PC-9 (cell line): ENCODE results near the gene FAM209A. TPM values are rescaled to one million over a fixed set of nuclear protein-coding genes. Genes with fewer than 3 reads are reported as not detected.
A peak's percentile ranks its signal among the peaks of the same experiment; 100 is the strongest.

Experiments used
- BruUV-seq: library from RNA; stranded (reverse); fragments of 400-500 nt; replicated peaks from 2 replicates; lab custom pipeline; 2021; lab: Mats Ljungman, UMichigan
- CTCF ChIA-PET: fragments of 300-600 bp; sonication (Branson Sonifier 250); formaldehyde crosslinking; loops from one replicate; lab custom pipeline; 2022; ENCODE audit warnings: antibody characterized with exemption; lab: Charles Lee
- POLR2A ChIA-PET: fragments of 300-600 bp; sonication (Branson Sonifier 250); formaldehyde crosslinking; loops from one replicate; lab custom pipeline; 2022; ENCODE audit warnings: antibody characterized with exemption; ENCODE audit not compliant: unreplicated experiment; lab: Charles Lee
- DNase-seq, 2 experiments: peaks; one replicate each; pipeline versions ENCODE4 v3.0.0 to v3.0.0-alpha.2; 2015 to 2022; ENCODE audit warnings: mixed read lengths in 1 of 2
- H2AFZ ChIP-seq: fragments of 200-600 bp; sonication (generic); 2 replicates; pipeline ENCODE4 v1.8.1; 2017; ENCODE audit warnings: antibody characterized with exemption
- H3F3A ChIP-seq: fragments of 200-600 bp; sonication (generic); 2 replicates; pipeline ENCODE4 v1.8.1; 2017; ENCODE audit warnings: antibody characterized with exemption, mild to moderate bottlenecking, low read depth; ENCODE audit not compliant: insufficient read depth
- H3K27ac ChIP-seq: fragments of 200-600 bp; sonication (generic); 2 replicates; pipeline ENCODE4 v1.6.1; 2016; ENCODE audit warnings: mixed run types
- H3K27me3 ChIP-seq: fragments of 200-600 bp; sonication (generic); 2 replicates; pipeline ENCODE4 v1.6.1; 2016; ENCODE audit warnings: low read depth, mixed run types; ENCODE audit not compliant: insufficient read depth
- H3K36me3 ChIP-seq: fragments of 200-600 bp; sonication (generic); 2 replicates; pipeline ENCODE4 v1.6.1; 2016; ENCODE audit warnings: low read depth, mixed run types
- H3K4me1 ChIP-seq: fragments of 200-600 bp; sonication (generic); replicated peaks from 2 replicates; pipeline ENCODE4 v1.6.1; 2016; ENCODE audit warnings: mixed run types; ENCODE audit not compliant: insufficient read depth
- H3K4me2 ChIP-seq: fragments of 200-600 bp; sonication (generic); 2 replicates; pipeline ENCODE4 v1.6.1; 2017; ENCODE audit warnings: mixed run types
- H3K4me3 ChIP-seq: fragments of 200-600 bp; sonication (generic); 2 replicates; pipeline ENCODE4 v1.6.1; 2016; ENCODE audit warnings: mixed run types
- H3K79me2 ChIP-seq: fragments of 200-600 bp; sonication (generic); 2 replicates; pipeline ENCODE4 v1.6.1; 2017; ENCODE audit warnings: low read depth, mixed run types
- H3K9me2 ChIP-seq: fragments of 200-600 bp; sonication (generic); 2 replicates; pipeline ENCODE4 v1.8.1; 2017; ENCODE audit warnings: mild to moderate bottlenecking; ENCODE audit not compliant: insufficient read depth
- H3K9me3 ChIP-seq: fragments of 200-600 bp; sonication (generic); 2 replicates; pipeline ENCODE4 v1.8.1; 2016; ENCODE audit warnings: low read depth; ENCODE audit not compliant: insufficient read depth
- H4K20me1 ChIP-seq: fragments of 200-600 bp; sonication (generic); 2 replicates; pipeline ENCODE4 v1.8.1; 2017; ENCODE audit not compliant: insufficient read depth
- EZH2 ChIP-seq: fragments of 200-600 bp; sonication (generic); IDR thresholded peaks from 2 replicates; pipeline ENCODE4 v1.8.0; 2017; ENCODE audit warnings: antibody characterized with exemption, low read depth
- intact Hi-C: fragments of 100-400 bp; cut with micrococcal nuclease; formaldehyde crosslinking; loops from one replicate; pipeline ENCODE4 v1.10.0; 2022; ENCODE audit not compliant: unreplicated experiment
- total RNA-seq: library from RNA; stranded (reverse); gene quantifications from 2 replicates; pipeline ENCODE4 v1.2.3, GENCODE V29; 2021
- TF ChIP-seq, protein P1 (sequence below): fragments of 200-600 bp; sonication (generic); conservative IDR thresholded peaks from 2 replicates; pipeline ENCODE4 v1.6.1; 2017; ENCODE audit warnings: mixed run types, antibody characterized with exemption, mild to moderate bottlenecking, moderate library complexity

Gene FAM209A
- total RNA-seq, 1 experiment from 2014 or later, result not detected

DNA sequence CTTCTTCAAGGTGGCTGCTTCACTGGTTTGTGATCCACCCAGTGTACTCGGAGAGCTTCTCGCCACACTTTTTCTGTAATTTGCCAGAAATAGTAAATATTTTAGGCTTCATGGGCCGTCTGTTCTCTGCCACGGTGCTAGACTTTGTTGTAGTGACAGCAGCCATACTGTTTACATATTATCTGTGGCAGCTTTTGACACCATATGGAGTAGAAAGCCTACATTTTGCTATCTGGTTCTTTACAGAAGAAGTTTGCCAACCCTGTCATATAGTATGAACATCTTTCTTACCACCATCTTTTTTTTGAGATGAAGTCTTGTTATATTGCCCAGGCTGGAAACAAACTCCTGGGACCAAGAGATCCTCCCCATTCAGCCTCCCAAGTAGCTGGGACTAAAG is 41.0 kb downstream of the FAM209A start:
- DNase-seq, result no peak
- no peaks in the 10 kb centered on the region for H3K9me2 ChIP-seq
- H4K20me1 ChIP-seq, result no peaks in the 10 kb centered on the region
- no peaks in the 10 kb centered on the region for H3K79me2 ChIP-seq
- H3K27me3 ChIP-seq, result no peaks in the 10 kb centered on the region
- intact Hi-C loops, result no loop called here
- H3K4me3 ChIP-seq, result no peak overlapping the region
- no TSS peak for BruUV-seq
- peak overlapping the region; percentile 78 for H3K27ac ChIP-seq
- no peaks in the 10 kb centered on the region for H3K36me3 ChIP-seq
- H2AFZ ChIP-seq, result no peak overlapping the region
- H3K9me3 ChIP-seq, result 0 out of 2 replicates have a peak, but pooled peaks cover 3% of the 10 kb centered on the region
- POLR2A ChIA-PET, result no interaction called here
- H3F3A ChIP-seq, result peaks cover 26% of the 10 kb centered on the region
- peaks cover 28% of the 10 kb centered on the region for H3K4me1 ChIP-seq
- CTCF ChIA-PET, result no interaction called here
- TF ChIP-seq, protein P1, sequence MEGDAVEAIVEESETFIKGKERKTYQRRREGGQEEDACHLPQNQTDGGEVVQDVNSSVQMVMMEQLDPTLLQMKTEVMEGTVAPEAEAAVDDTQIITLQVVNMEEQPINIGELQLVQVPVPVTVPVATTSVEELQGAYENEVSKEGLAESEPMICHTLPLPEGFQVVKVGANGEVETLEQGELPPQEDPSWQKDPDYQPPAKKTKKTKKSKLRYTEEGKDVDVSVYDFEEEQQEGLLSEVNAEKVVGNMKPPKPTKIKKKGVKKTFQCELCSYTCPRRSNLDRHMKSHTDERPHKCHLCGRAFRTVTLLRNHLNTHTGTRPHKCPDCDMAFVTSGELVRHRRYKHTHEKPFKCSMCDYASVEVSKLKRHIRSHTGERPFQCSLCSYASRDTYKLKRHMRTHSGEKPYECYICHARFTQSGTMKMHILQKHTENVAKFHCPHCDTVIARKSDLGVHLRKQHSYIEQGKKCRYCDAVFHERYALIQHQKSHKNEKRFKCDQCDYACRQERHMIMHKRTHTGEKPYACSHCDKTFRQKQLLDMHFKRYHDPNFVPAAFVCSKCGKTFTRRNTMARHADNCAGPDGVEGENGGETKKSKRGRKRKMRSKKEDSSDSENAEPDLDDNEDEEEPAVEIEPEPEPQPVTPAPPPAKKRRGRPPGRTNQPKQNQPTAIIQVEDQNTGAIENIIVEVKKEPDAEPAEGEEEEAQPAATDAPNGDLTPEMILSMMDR, result no peak
- TF ChIP-seq EZH2, result no peak
- peak overlapping the region; percentile 63; the same call in 1 of the 2 replicates for H3K4me2 ChIP-seq

DNA sequence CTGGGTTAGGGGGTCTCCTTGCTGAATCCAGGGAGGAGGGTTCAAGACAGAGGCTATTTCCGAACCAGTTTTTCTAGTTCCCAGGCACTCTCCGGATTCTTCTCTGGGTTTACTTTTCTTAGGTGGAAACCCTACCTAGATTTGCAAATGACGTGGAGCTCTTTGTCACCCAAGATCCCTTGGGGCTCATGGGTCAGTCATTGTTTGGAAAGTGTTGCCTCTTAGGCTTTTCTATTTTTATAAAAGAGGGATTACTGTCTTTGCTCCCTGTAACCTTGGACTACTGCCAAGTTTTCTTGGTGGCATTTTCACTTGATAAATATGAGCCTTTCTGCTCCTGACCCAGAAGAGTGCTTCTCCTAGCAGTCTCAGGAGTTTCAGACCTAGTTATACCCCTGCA is 42.1 kb downstream of the FAM209A start:
- Histone ChIP-seq H3K4me2 (peak overlapping the region; percentile 63), H3K79me2 (no peaks in the 10 kb centered on the region), H3K4me3 (peak overlapping the region; percentile 21; the same call in 1 of the 2 replicates), H3K9me3 (0 out of 2 replicates have a peak, but pooled peaks cover 3% of the 10 kb centered on the region), H3K27me3 (no peaks in the 10 kb centered on the region), H3K4me1 (peaks cover 28% of the 10 kb centered on the region), H3K27ac (peak overlapping the region; percentile 78), H3F3A (peaks cover 26% of the 10 kb centered on the region), H4K20me1 (no peaks in the 10 kb centered on the region), H2AFZ (no peak overlapping the region), H3K9me2 (no peaks in the 10 kb centered on the region), H3K36me3 (no peaks in the 10 kb centered on the region)
- peak; percentile 66 to 97 for DNase-seq
- ChIA-PET CTCF (interaction anchor here (0.6 to 1.0 kb wide), 3 partner anchors 11 to 16 kb away, joined by 3 to 6 read pairs (median 3); no protein-coding TSS in a partner anchor), POLR2A (no interaction called here)
- no peak for TF ChIP-seq EZH2
- TF ChIP-seq, protein P1, result no peak
- BruUV-seq, result no TSS peak
- intact Hi-C loops, result loop anchor here (1.0 kb wide), 1 partner anchor 40 kb away; no protein-coding TSS in a partner anchor

DNA sequence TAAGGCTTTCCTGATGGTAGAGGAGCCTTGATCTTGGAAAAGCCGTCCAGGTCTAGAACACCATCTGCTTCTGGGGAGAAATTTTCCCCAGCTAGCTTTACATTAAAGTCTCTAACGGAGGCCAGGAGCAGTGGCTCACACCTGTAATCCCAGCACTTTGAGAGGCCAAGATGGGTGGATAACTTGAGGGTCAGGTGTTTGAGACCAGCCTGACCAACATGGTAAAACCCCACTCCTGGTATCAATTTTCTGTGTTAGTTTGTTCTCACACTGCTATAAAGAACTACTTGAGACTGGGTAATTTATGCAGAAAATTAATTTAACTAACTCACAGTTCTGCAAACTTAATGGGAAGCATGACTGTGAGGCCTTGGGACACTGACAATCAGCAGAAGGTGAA is 46.3 kb downstream of the FAM209A start:
- Histone ChIP-seq H3F3A (peaks cover 17% of the 10 kb centered on the region), H3K79me2 (no peaks in the 10 kb centered on the region), H3K4me2 (no peak overlapping the region), H3K4me1 (peaks cover 18% of the 10 kb centered on the region), H4K20me1 (no peaks in the 10 kb centered on the region), H3K27me3 (no peaks in the 10 kb centered on the region), H3K36me3 (no peaks in the 10 kb centered on the region), H2AFZ (no peak overlapping the region), H3K27ac (no peak overlapping the region), H3K9me3 (0 out of 2 replicates have a peak, but pooled peaks cover 3% of the 10 kb centered on the region), H3K4me3 (no peak overlapping the region), H3K9me2 (no peaks in the 10 kb centered on the region)
- no TSS peak for BruUV-seq
- TF ChIP-seq EZH2, result no peak
- TF ChIP-seq, protein P1, result no peak
- CTCF ChIA-PET, result no interaction called here
- no peak for DNase-seq
- intact Hi-C loops, result no loop called here
- POLR2A ChIA-PET, result no interaction called here
